NCI-H1930 (cell line): ENCODE data around the gene RGL2.

Source experiments
- DNase-seq, 2 experiments: peaks; one replicate each; lab custom pipeline; 2025; lab: John Stamatoyannopoulos, UW

RGL2 gene

GRCh38 chr6:33316603-33317418 is 18.1 kb upstream of the RGL2 start:
- no peak for DNase-seq

GRCh38 chr6:33315793-33316602 is 17.3 kb upstream of the RGL2 start:
- DNase-seq = no peak

GRCh38 chr6:33314943-33315792 is 16.4 kb upstream of the RGL2 start:
- DNase-seq = peak; percentile 7 to 38

GRCh38 chr6:33314515-33314942 is 15.8 kb upstream of the RGL2 start:
- peak in 1 of 2 experiments; percentile 13 for DNase-seq

- DNase-seq = no peak
Measured at GRCh38 chr6:33313709-33314514, 15.2 kb upstream of the RGL2 start, which contains the start of gene TAPBP. TSS of gene TAPBP (minus strand) at chr6:33314078. CDS start at chr6:33314041, 37 bp downstream.

- DNase-seq = no peak
Measured at GRCh38 chr6:33313105-33313708, 14.5 kb upstream of the RGL2 start.

GRCh38 chr6:33312361-33313104 is 13.8 kb upstream of the RGL2 start:
- DNase-seq = peak; percentile 37 to 52

GRCh38 chr6:33306356-33306755 is 7.6 kb upstream of the RGL2 start:
- no peak for DNase-seq

GRCh38 chr6:33305052-33305451 is 6.3 kb upstream of the RGL2 start:
- DNase-seq = no peak

- DNase-seq = no peak
Measured at GRCh38 chr6:33304216-33304615, 5.5 kb upstream of the RGL2 start.

GRCh38 chr6:33301877-33302276 is 3.1 kb upstream of the RGL2 start:
- DNase-seq = no peak

GRCh38 chr6:33299237-33299944 is 649 bp upstream of the RGL2 start:
- peak; percentile 92 to 95 for DNase-seq

- no peak for DNase-seq
Measured at GRCh38 chr6:33297956-33298772, 578 bp downstream of the RGL2 start.

GRCh38 chr6:33297406-33297955 is 1.3 kb downstream of the RGL2 start:
- DNase-seq = no peak

GRCh38 chr6:33296797-33297405 is 1.8 kb downstream of the RGL2 start:
- no peak for DNase-seq

GRCh38 chr6:33295621-33296369 is 2.9 kb downstream of the RGL2 start:
- no peak for DNase-seq
